Liver (tissue), 9 donors: ENCODE data around the gene EXD2. TPM values are rescaled to one million over a fixed set of nuclear protein-coding genes. Genes with fewer than 3 reads are reported as not detected.
"Not testable (repeated sequence)": the region's sequence is repeated elsewhere in the genome, so short reads cannot be mapped to it uniquely, and the experiment has no call there.

Experiments used
- DNase-seq: peaks from one replicate; pipeline ENCODE4 v3.0.0-alpha.2; 2017; ENCODE audit warnings: low spot score
- H3K27ac ChIP-seq, 2 donors: one replicate each; pipeline ENCODE4 v1.7.0; 2013; ENCODE audit warnings: inconsistent platforms in 2 of 2, low read length in 2 of 2, control low read depth in 1 of 2, low read depth in 1 of 2, mild to moderate bottlenecking in 1 of 2
- H3K27me3 ChIP-seq, 4 donors: one replicate each; pipeline versions ENCODE4 v1.6.1 to v1.7.0; 2013; ENCODE audit warnings: low read length in 3 of 4, inconsistent platforms in 1 of 4, mild to moderate bottlenecking in 1 of 4, moderate library complexity in 1 of 4; ENCODE audit not compliant: control insufficient read depth in 4 of 4, insufficient read depth in 4 of 4
- H3K36me3 ChIP-seq, 4 donors: one replicate each; pipeline versions ENCODE4 v1.6.1 to v1.7.0; 2013; ENCODE audit warnings: low read length in 3 of 4, mild to moderate bottlenecking in 3 of 4, low read depth in 1 of 4, moderate library complexity in 1 of 4; ENCODE audit not compliant: control insufficient read depth in 4 of 4, insufficient read depth in 3 of 4
- H3K4me1 ChIP-seq, 4 donors: one replicate each; pipeline versions ENCODE4 v1.6.1 to v1.7.0; 2013; ENCODE audit warnings: low read length in 3 of 4, mild to moderate bottlenecking in 3 of 4, moderate library complexity in 1 of 4; ENCODE audit not compliant: control insufficient read depth in 4 of 4, insufficient read depth in 4 of 4
- H3K4me3 ChIP-seq, 3 donors: one replicate each; pipeline versions ENCODE4 v1.6.1 to v1.7.0; 2013; ENCODE audit warnings: low read length in 3 of 3, control low read depth in 1 of 3, low read depth in 1 of 3, mild to moderate bottlenecking in 1 of 3
- H3K9ac ChIP-seq, 2 donors: one replicate each; pipeline ENCODE4 v1.7.0; 2013; ENCODE audit warnings: low read length in 2 of 2, mild to moderate bottlenecking in 2 of 2, moderate library complexity in 2 of 2, control low read depth in 1 of 2, low read depth in 1 of 2
- H3K9me3 ChIP-seq, 4 donors: one replicate each; pipeline versions ENCODE4 v1.6.1 to v1.7.0; 2013; ENCODE audit warnings: low read length in 3 of 4; ENCODE audit not compliant: control insufficient read depth in 4 of 4
- ATF3 ChIP-seq: IDR thresholded peaks from 2 replicates; pipeline ENCODE4 v1.6.1; 2016; ENCODE audit warnings: antibody characterized with exemption
- CTCF ChIP-seq: fragments of 150-350 bp; IDR thresholded peaks from 2 replicates; pipeline ENCODE4 v1.5.1; 2017; ENCODE audit warnings: improper control_type of control experiment, low read depth, low read length; ENCODE audit not compliant: missing input control
- EGR1 ChIP-seq, 2 donors: IDR thresholded peaks; 2 replicates each; pipeline ENCODE4 v1.6.1; 2016 to 2018; ENCODE audit warnings: antibody characterized with exemption in 2 of 2, low read depth in 2 of 2
- FOXA1 ChIP-seq: IDR thresholded peaks from 2 replicates; pipeline ENCODE4 v1.6.1; 2016; ENCODE audit warnings: antibody characterized with exemption
- FOXA2 ChIP-seq: IDR thresholded peaks from 2 replicates; pipeline ENCODE4 v1.6.1; 2016; ENCODE audit warnings: antibody characterized with exemption
- GABPA ChIP-seq, 2 donors: IDR thresholded peaks in 1 of 2; conservative IDR thresholded peaks in 1 of 2; 2 replicates each; pipeline ENCODE4 v1.6.1; 2016; ENCODE audit warnings: antibody characterized with exemption in 2 of 2, mild to moderate bottlenecking in 1 of 2, moderate library complexity in 1 of 2
- HNF4A ChIP-seq, 2 donors: conservative IDR thresholded peaks; 2 replicates each; pipeline ENCODE4 v1.6.1; 2016; ENCODE audit warnings: antibody characterized with exemption in 2 of 2, mild to moderate bottlenecking in 2 of 2
- HNF4G ChIP-seq: IDR thresholded peaks from 2 replicates; pipeline ENCODE4 v1.6.1; 2016; ENCODE audit warnings: antibody characterized with exemption
- JUND ChIP-seq, 2 donors: IDR thresholded peaks; 2 replicates each; pipeline ENCODE4 v1.6.1; 2016; ENCODE audit warnings: antibody characterized with exemption in 2 of 2
- MAX ChIP-seq: IDR thresholded peaks from 2 replicates; pipeline ENCODE4 v1.6.1; 2016; ENCODE audit warnings: antibody characterized with exemption
- NR2F2 ChIP-seq: IDR thresholded peaks from 2 replicates; pipeline ENCODE4 v1.6.1; 2016; ENCODE audit warnings: antibody characterized with exemption
- RAD21 ChIP-seq, 2 donors: IDR thresholded peaks; 2 replicates each; pipeline ENCODE4 v1.6.1; 2016; ENCODE audit warnings: antibody characterized with exemption in 2 of 2, mild to moderate bottlenecking in 2 of 2
- RXRA ChIP-seq, 2 donors: IDR thresholded peaks; 2 replicates each; pipeline ENCODE4 v1.6.1; 2017 to 2018; ENCODE audit warnings: antibody characterized with exemption in 2 of 2, mild to moderate bottlenecking in 1 of 2
- SP1 ChIP-seq: IDR thresholded peaks from 2 replicates; pipeline ENCODE4 v1.6.1; 2018; ENCODE audit warnings: antibody characterized with exemption, mild to moderate bottlenecking
- TAF1 ChIP-seq: conservative IDR thresholded peaks from 2 replicates; pipeline ENCODE4 v1.6.1; 2016; ENCODE audit warnings: antibody characterized with exemption, mild to moderate bottlenecking
- YY1 ChIP-seq: IDR thresholded peaks from 2 replicates; pipeline ENCODE4 v1.6.1; 2016; ENCODE audit warnings: antibody characterized with exemption, mild to moderate bottlenecking
- WGBS: extraction: QIAGEN DNeasy Blood & Tissue Kit; methylation state at CpG from one replicate; pipeline ENCODE4 v1.1.7; 2013; 5-methylcytosine and 5-hydroxymethylcytosine counted together
- polyA plus RNA-seq, 2 donors: library from polyadenylated mRNA; stranded (reverse) in 1 of 2; unstranded in 1 of 2; fragments of 200-250 nt in 1 of 2; fragments of >200 nt in 1 of 2; fragmentation: Nextera tagmentation in 1 of 2; extraction: Ambion mirVana in 1 of 2; gene quantifications; one replicate each; pipeline versions ENCODE4 v1.2.1 to v1.2.3, GENCODE V29; 2013 to 2015
- total RNA-seq, 2 donors: library from RNA; depleted of rRNA; stranded (reverse); fragments of >200 nt; gene quantifications; one replicate each; pipeline ENCODE4 v1.2.3, GENCODE V29; 2014
- TF ChIP-seq, protein P1 (sequence below): IDR thresholded peaks from 2 replicates; pipeline ENCODE4 v1.6.1; 2016; ENCODE audit warnings: antibody characterized with exemption
- TF ChIP-seq, protein P2 (sequence below): IDR thresholded peaks from 2 replicates; pipeline ENCODE4 v1.6.1; 2016; ENCODE audit warnings: antibody characterized with exemption, mild to moderate bottlenecking
- donor health status: healthy.
- donor health status: healthy.
- donor health status: healthy.
- donor health status: healthy.
- donor health status: healthy.

Gene EXD2
- total and polyA plus RNA-seq, 4 donors: 4.7 to 8.8 (median 5.0) TPM

GRCh38 chr14:69289811-69290520, 98.7 kb downstream of the EXD2 start:
- Histone ChIP-seq H3K4me3 (no peak overlapping the region), H3K9ac (no peak overlapping the region), H3K27me3 (no peaks in the 10 kb centered on the region), H3K4me1 (peaks cover 0 to 13% (median 2%) of the 10 kb centered on the region in 4 donors), H3K9me3 (no peaks in the 10 kb centered on the region), H3K27ac (no peak overlapping the region), H3K36me3 (no peaks in the 10 kb centered on the region)
- DNase-seq: no peak
- TF ChIP-seq, protein P1, sequence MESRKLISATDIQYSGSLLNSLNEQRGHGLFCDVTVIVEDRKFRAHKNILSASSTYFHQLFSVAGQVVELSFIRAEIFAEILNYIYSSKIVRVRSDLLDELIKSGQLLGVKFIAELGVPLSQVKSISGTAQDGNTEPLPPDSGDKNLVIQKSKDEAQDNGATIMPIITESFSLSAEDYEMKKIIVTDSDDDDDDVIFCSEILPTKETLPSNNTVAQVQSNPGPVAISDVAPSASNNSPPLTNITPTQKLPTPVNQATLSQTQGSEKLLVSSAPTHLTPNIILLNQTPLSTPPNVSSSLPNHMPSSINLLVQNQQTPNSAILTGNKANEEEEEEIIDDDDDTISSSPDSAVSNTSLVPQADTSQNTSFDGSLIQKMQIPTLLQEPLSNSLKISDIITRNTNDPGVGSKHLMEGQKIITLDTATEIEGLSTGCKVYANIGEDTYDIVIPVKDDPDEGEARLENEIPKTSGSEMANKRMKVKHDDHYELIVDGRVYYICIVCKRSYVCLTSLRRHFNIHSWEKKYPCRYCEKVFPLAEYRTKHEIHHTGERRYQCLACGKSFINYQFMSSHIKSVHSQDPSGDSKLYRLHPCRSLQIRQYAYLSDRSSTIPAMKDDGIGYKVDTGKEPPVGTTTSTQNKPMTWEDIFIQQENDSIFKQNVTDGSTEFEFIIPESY: no peak
- TF ChIP-seq NR2F2 (no peak), FOXA2 (no peak), RAD21 (IDR thresholded peaks at IDR 0.05) (no peak), EGR1 (IDR thresholded peaks at IDR 0.05; ENCODE audit: low read depth in 2 of 2) (no peak), HNF4G (no peak), FOXA1 (no peak), JUND (IDR thresholded peaks at IDR 0.05) (no peak), GABPA (IDR thresholded peaks at IDR 0.05 in 1 of 2, conservative IDR thresholded peaks at IDR 0.05 in 1 of 2) (no peak), TAF1 (no peak), MAX (no peak), RXRA (IDR thresholded peaks at IDR 0.05) (no peak), ATF3 (no peak), SP1 (no peak), YY1 (no peak), HNF4A (conservative IDR thresholded peaks at IDR 0.05) (no peak), CTCF (no peak)
- TF ChIP-seq, protein P2, sequence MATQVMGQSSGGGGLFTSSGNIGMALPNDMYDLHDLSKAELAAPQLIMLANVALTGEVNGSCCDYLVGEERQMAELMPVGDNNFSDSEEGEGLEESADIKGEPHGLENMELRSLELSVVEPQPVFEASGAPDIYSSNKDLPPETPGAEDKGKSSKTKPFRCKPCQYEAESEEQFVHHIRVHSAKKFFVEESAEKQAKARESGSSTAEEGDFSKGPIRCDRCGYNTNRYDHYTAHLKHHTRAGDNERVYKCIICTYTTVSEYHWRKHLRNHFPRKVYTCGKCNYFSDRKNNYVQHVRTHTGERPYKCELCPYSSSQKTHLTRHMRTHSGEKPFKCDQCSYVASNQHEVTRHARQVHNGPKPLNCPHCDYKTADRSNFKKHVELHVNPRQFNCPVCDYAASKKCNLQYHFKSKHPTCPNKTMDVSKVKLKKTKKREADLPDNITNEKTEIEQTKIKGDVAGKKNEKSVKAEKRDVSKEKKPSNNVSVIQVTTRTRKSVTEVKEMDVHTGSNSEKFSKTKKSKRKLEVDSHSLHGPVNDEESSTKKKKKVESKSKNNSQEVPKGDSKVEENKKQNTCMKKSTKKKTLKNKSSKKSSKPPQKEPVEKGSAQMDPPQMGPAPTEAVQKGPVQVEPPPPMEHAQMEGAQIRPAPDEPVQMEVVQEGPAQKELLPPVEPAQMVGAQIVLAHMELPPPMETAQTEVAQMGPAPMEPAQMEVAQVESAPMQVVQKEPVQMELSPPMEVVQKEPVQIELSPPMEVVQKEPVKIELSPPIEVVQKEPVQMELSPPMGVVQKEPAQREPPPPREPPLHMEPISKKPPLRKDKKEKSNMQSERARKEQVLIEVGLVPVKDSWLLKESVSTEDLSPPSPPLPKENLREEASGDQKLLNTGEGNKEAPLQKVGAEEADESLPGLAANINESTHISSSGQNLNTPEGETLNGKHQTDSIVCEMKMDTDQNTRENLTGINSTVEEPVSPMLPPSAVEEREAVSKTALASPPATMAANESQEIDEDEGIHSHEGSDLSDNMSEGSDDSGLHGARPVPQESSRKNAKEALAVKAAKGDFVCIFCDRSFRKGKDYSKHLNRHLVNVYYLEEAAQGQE: no peak
- WGBS: 86% methylated on average over 13 of the region's 13 CpGs

DNA sequence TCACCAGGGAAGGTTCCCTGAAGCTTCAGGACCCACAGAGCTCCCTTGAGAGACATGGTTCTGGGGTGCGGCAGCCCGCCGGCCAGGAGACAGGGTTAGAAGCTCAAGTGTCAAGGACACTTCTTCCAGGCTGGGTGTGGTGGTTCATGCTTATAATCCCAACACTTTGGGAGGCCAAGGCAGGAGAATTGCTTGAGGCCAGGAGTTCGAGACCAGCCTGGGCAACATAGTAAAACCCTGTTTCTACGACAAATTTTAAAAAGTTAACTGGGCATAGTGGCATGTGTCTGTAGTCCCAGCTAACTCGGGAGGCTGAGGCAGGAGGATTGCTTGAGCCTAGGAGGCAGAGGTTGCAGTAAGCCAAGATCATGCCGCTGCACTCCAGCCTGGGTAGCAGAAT, 99.6 kb downstream of the EXD2 start:
- H3K9ac ChIP-seq, H3K4me3 ChIP-seq, H3K36me3 ChIP-seq, H3K27ac ChIP-seq, H3K9me3 ChIP-seq, DNase-seq, H3K27me3 ChIP-seq: not testable (repeated sequence)
- H3K4me1 ChIP-seq: peaks cover 0 to 12% (median under 1%) of the 10 kb centered on the region in 4 donors
- WGBS: 93% methylated on average over 7 of the region's 7 CpGs
